ENCODE data around the gene TXNIP. TPM values are rescaled to one million over a fixed set of nuclear protein-coding genes. Genes with fewer than 3 reads are reported as not detected.

The TXNIP gene
- total RNA-seq, 1 donor from 2014 or later, result 1,858 TPM

GRCh38 chr1:145978471-145978853, 17.9 kb downstream of the TXNIP start:
- Histone ChIP-seq H3K4me1 (peaks cover 45% of the 10 kb centered on the region), H3K9me3 (no peaks in the 10 kb centered on the region)
- intact Hi-C loops (cut with DNase I), result loop anchor here (2.0 kb wide), 1 partner anchor 18 kb away; the partner anchor contains the start of gene TXNIP

GRCh38 chr1:145977486-145978470, 18.6 kb downstream of the TXNIP start:
- H3K27ac ChIP-seq, result peak overlapping the region; percentile 95
- TF ChIP-seq POLR2A (IDR thresholded peaks at IDR 0.05) (no peak), POLR2AphosphoS5 (IDR thresholded peaks at IDR 0.05; ENCODE audit: insufficient read depth in 1 of 2, low read depth in 1 of 2) (peak in 1 of 2 donors; percentile 79), CTCF (IDR thresholded peaks at IDR 0.05) (peak; percentile 72 to 93 (median 84))
- peaks cover 41% of the 10 kb centered on the region for H3K4me1 ChIP-seq
- H3K9me3 ChIP-seq, result no peaks in the 10 kb centered on the region
- H3K4me3 ChIP-seq, result peak overlapping the region in 1 of 2 donors; percentile 10
- intact Hi-C loops (cut with DNase I), result loop anchor here (2.0 kb wide), 1 partner anchor 19 kb away; the partner anchor contains the start of gene TXNIP
- peak in 1 of 2 donors; percentile 91 for DNase-seq (ENCODE audit: extremely low spot score in 2 of 2)
- no peaks in the 10 kb centered on the region for H3K36me3 ChIP-seq
- H3K27me3 ChIP-seq, result no peaks in the 10 kb centered on the region

More at GRCh38 chr1:145978471-145978853, 17.9 kb downstream of the TXNIP start:
- no peak for DNase-seq (ENCODE audit: extremely low spot score in 2 of 2)
- Histone ChIP-seq H3K4me3 (peak overlapping the region; percentile 24 to 45), H3K27me3 (no peaks in the 10 kb centered on the region), H3K27ac (peak overlapping the region; percentile 95), H3K36me3 (no peaks in the 10 kb centered on the region)
- TF ChIP-seq POLR2A (IDR thresholded peaks at IDR 0.05) (no peak), POLR2AphosphoS5 (IDR thresholded peaks at IDR 0.05; ENCODE audit: insufficient read depth in 1 of 2, low read depth in 1 of 2) (no peak), CTCF (IDR thresholded peaks at IDR 0.05) (no peak)

- DNase-seq (ENCODE audit: extremely low spot score in 2 of 2), result peak in 1 of 2 donors; percentile 87
- peak overlapping the region; percentile 95 for H3K27ac ChIP-seq
- H3K4me3 ChIP-seq, result no peak overlapping the region
- intact Hi-C loops (cut with DNase I), result no loop called here
- no peak for TF ChIP-seq POLR2A (IDR thresholded peaks at IDR 0.05)
- no peak for TF ChIP-seq POLR2AphosphoS5 (IDR thresholded peaks at IDR 0.05; ENCODE audit: insufficient read depth in 1 of 2, low read depth in 1 of 2)
- TF ChIP-seq CTCF (IDR thresholded peaks at IDR 0.05), result no peak
- no peaks in the 10 kb centered on the region for H3K36me3 ChIP-seq
- H3K4me1 ChIP-seq, result peaks cover 41% of the 10 kb centered on the region
- H3K27me3 ChIP-seq, result no peaks in the 10 kb centered on the region
- no peaks in the 10 kb centered on the region for H3K9me3 ChIP-seq
Observed at GRCh38 chr1:145977016-145977415, 19.4 kb downstream of the TXNIP start.

- intact Hi-C loops (cut with DNase I), result no loop called here
Observed at GRCh38 chr1:145975216-145975615, 21.2 kb downstream of the TXNIP start.

More at GRCh38 chr1:145975216-145975615, 21.2 kb downstream of the TXNIP start:
- Histone ChIP-seq H3K27ac (no peak overlapping the region), H3K4me3 (no peak overlapping the region), H3K4me1 (peaks cover 29% of the 10 kb centered on the region), H3K27me3 (no peaks in the 10 kb centered on the region), H3K36me3 (no peaks in the 10 kb centered on the region), H3K9me3 (no peaks in the 10 kb centered on the region)
- TF ChIP-seq CTCF (IDR thresholded peaks at IDR 0.05) (no peak), POLR2AphosphoS5 (IDR thresholded peaks at IDR 0.05; ENCODE audit: insufficient read depth in 1 of 2, low read depth in 1 of 2) (no peak), POLR2A (IDR thresholded peaks at IDR 0.05) (no peak)
- DNase-seq (ENCODE audit: extremely low spot score in 2 of 2), result peak in 1 of 2 donors; percentile 86

Measured in vagina (tissue), 2 donors.